Eye (tissue), 1 donor: ENCODE results near the gene RFX2.

ENCODE experiments used
- DNase-seq: peaks from one replicate; pipeline ENCODE4 v3.0.0-alpha.2; 2015

RFX2 gene

DNA sequence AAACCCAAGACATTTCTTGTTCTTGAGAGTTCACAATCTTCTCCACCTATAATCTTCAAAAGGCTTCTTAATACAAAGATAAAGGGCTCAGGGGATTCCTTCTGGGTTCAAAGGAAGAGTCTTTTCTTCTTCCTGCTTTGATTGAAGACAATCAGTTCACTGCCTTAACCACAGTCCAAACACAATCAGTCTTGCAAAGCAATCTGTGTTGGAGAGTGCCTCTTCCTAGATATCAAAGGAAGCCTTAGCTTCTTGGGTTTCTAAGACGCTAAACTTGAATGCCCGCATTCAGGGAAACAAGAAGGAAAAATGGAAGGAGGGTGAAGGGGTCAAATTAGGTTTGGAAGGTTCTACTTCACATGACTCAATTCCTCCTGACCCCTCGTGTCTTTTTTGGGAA, 159.6 kb downstream of the RFX2 start:
- DNase-seq = no peak

DNA sequence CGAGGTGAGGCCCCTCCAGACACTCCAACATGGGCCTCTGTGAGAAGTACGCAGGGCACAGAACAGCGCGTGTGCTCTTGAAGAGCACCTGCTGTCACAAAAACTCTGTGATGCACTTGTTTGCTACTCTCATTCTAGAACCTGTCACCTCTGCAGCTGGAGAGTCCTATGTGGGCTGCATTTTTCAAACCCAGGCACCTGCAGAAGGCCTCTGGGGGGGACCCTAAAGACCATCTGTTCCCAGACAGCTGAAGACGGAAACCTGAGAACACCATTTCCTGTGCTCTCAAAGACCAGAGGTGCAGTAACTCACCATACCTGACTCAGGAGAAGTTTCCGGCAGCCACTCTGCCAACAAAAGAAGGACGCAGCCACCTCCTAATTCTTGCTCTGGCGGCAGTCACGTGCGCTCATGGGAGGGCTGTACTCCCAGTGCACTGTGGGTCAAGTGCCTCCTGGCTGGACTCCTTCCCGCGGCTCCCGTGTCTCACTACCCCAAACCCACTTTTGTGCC, 160.5 kb downstream of the RFX2 start:
- no peak for DNase-seq

DNA sequence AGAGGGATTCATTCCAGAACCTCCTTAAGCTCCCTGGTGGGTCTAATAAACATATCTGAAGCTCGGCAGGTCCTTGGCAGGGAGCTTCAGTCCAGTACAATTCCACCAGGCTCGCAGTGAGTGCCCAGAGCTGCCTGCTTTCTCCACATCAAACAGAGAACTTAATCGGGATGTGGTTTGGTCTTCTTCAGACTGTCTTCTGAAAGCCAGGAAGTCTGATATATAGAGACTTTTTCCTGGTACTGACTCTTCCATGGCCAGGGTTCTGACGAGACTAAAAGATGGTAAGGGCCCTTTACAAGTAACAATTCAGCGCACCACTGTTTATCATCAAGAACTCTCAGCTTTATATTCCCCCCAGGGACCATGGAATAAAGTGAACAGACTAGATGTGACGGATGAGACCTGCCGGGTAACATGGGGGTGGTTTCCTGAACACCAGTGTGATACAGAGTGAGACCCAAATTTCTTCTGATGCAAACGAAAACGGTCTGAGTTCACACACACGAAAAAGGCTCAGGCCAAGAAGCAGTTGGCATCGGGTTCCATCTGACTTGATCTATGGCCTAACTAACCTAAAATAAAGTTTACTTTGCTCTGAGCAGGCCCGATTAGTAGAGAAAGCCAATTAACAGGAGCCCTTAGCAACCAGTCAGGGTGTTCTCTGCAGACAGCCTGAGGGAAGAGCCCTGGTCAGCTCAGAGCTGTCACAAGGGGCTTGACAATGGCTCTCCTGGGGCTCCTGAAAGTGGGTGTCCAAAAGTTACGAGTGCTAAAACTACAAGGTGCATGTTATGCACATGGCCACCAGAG, 161.3 kb downstream of the RFX2 start:
- DNase-seq = no peak

DNA sequence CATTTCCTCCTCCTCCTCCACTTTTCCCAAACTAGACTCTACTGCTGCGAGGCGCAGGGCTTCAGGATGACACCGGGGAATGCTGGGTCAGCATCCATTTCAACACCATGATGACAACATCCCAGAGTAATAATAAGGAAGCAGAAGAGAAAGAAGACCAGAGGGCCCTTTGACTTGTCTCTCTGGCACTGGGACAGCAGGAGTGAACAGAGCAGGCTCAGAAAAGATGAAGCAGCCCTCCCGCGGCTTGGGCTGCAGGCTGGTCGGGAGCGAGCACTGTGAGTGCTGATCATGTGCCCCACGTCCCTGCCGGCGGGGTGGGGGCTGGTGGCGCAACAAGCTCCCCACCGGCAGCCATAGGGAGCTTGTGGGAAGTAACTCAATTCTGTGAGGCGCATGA, 162.9 kb downstream of the RFX2 start:
- DNase-seq = no peak

DNA sequence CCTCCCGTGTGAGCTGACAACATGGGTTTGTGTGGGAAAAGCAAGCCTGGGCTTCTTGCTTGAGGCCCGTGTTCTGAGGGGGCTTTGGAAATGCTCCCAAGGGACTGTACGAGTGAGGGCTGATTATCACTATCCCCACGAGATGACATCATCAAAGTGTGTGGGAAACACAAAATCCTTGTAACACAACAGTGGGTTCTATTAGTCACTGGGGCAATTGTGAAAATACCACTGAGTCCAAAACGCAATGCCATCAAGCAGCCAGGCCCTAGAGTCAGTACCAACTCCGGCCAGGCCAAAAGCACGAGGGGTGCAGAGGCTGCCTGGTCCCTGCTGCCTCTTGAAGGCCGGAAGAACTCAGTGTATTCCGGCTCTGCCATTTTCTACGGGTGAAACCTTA, 166.7 kb downstream of the RFX2 start:
- no peak for DNase-seq
